ENCODE measurements around the gene KDM3B.

DNA sequence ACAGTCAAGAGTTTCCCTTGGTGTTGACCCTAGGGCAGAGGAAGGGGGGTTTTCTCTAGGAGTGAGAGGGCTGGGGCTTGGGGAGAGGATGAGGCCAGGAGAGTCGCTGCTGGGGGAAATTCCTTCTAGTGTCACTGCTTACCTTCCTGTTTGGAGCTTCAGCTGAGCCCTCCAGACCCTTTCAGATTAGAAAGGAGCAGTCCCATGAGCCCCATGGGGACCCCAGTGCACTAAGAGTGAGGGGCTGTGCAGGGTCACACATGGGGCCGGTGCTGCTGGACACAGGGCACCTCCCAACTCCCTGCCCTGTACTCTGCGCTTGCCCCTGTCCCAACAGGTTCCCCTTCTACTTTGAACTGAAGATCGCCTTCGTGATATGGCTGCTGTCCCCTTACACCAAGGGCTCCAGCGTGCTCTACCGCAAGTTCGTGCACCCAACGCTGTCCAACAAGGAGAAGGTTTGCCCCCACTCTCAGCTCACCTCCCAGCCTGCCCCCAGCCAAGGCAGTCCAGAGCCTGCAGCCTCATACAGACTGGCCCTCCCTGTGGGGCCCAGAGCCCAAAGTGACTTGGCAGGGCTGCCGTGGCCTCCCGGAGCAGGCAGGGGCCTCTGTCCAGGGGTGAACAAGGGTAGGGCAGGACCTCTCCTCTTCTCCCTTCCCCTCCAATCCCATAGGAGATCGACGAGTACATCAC is 91.7 kb downstream of the KDM3B start:
- TF ChIP-seq GATA2 (IDR thresholded peaks at IDR 0.05; ENCODE audit: low read depth, low read length) (no peak), GATA3 (IDR thresholded peaks at IDR 0.05; ENCODE audit: low read depth, low read length) (no peak)
